ENCODE results near the gene THBS3. TPM values are rescaled to one million over a fixed set of nuclear protein-coding genes. Genes with fewer than 3 reads are reported as not detected.

Gene THBS3
- total RNA-seq, 1 donor from 2014 or later = 7.2 TPM

DNA sequence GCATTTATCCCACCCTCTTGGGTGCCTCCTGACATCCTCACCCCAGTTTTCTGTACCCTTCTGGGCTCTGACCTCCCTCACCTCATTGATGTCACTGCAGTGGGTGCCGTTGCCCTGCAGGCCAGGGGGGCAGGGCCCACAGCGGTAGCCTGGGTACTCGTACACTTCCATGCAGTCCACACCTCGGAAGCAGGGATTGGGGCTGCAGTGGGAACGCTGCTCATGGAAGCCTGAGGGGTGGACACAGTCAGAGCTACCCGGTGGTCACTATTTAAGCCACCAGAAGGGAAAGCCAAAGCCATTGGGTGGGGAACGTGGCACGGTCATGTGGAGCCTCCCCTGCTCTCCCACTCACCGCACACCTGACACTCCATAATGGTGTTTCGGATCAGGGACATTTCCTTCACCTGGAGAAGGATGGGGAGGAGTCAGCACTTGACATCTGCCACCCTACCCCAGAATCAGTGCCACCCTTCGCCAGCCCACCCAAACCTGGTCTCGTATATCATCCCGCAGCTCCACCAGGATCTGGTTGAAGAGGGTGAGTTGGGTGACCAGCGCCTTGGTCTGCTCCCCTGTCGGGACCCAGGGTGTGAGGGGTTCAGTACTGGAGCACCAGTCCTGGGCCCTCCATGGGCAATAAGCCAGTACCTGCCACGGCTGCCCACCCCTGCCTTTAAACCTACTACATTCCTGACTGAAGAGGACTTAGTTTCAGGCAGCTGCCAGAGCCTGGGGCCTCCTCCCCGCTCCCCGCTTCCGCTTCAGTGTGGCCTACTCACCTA, 4.8 kb downstream of the THBS3 start:
- no peaks in the 10 kb centered on the region for H3K27me3 ChIP-seq (ENCODE audit: low read depth)
- intact Hi-C loops (cut with micrococcal nuclease) = no loop called here
- no peak overlapping the region for H3K4me3 ChIP-seq
- peaks cover 14% of the 10 kb centered on the region for H3K4me1 ChIP-seq
- no peaks in the 10 kb centered on the region for H3K36me3 ChIP-seq
- no peak for DNase-seq
- TF ChIP-seq CTCF (IDR thresholded peaks at IDR 0.05; ENCODE audit: borderline replicate concordance) = no peak
- H3K9me3 ChIP-seq (replicated peaks) = no peaks in the 10 kb centered on the region
- no peak overlapping the region for H3K27ac ChIP-seq (replicated peaks)

GRCh38 chr1:155202198-155202597, 5.5 kb downstream of the THBS3 start:
- no peak for DNase-seq
- H3K4me3 ChIP-seq = no peak overlapping the region
- peaks cover 7% of the 10 kb centered on the region for H3K4me1 ChIP-seq
- intact Hi-C loops (cut with micrococcal nuclease) = no loop called here
- no peak overlapping the region for H3K27ac ChIP-seq (replicated peaks)
- TF ChIP-seq CTCF (IDR thresholded peaks at IDR 0.05; ENCODE audit: borderline replicate concordance) = no peak
- H3K9me3 ChIP-seq (replicated peaks) = no peaks in the 10 kb centered on the region
- H3K27me3 ChIP-seq (ENCODE audit: low read depth) = no peaks in the 10 kb centered on the region
- H3K36me3 ChIP-seq = no peaks in the 10 kb centered on the region

DNA sequence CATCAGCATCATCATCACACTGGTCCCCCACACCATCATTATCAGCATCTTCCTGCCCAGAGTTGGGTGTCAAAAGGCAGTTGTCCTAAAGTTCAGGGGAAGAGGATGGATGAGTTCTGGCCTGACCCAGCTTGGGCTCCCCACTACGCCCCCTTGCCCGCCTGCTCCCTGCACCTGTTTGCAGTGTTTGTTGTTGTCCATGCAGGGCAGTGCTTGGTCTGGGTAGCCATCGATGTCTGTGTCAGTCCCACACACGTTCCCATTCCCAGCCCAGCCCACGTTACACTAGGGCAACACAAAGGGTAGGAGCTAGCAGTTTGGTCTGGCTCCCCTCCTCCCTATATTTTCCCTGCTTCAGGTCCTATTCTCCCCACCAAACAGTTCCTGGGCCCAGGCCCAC, 6.8 kb downstream of the THBS3 start:
- H3K9me3 ChIP-seq (replicated peaks) = no peaks in the 10 kb centered on the region
- TF ChIP-seq CTCF (IDR thresholded peaks at IDR 0.05; ENCODE audit: borderline replicate concordance) = no peak
- no peaks in the 10 kb centered on the region for H3K36me3 ChIP-seq
- DNase-seq = no peak
- H3K4me3 ChIP-seq = no peak overlapping the region
- H3K27me3 ChIP-seq (ENCODE audit: low read depth) = no peaks in the 10 kb centered on the region
- intact Hi-C loops (cut with micrococcal nuclease) = no loop called here
- H3K4me1 ChIP-seq = no peaks in the 10 kb centered on the region
- no peak overlapping the region for H3K27ac ChIP-seq (replicated peaks)

GRCh38 chr1:155199792-155200191, 7.9 kb downstream of the THBS3 start:
- H3K4me3 ChIP-seq = no peak overlapping the region
- intact Hi-C loops (cut with micrococcal nuclease) = no loop called here
- TF ChIP-seq CTCF (IDR thresholded peaks at IDR 0.05; ENCODE audit: borderline replicate concordance) = no peak
- DNase-seq = no peak
- H3K36me3 ChIP-seq = no peaks in the 10 kb centered on the region
- H3K9me3 ChIP-seq (replicated peaks) = no peaks in the 10 kb centered on the region
- H3K4me1 ChIP-seq = peaks cover 9% of the 10 kb centered on the region
- H3K27me3 ChIP-seq (ENCODE audit: low read depth) = no peaks in the 10 kb centered on the region
- H3K27ac ChIP-seq (replicated peaks) = no peak overlapping the region

GRCh38 chr1:155198547-155198906, 9.2 kb downstream of the THBS3 start:
- intact Hi-C loops (cut with micrococcal nuclease) = no loop called here
- H3K36me3 ChIP-seq = no peaks in the 10 kb centered on the region
- H3K27me3 ChIP-seq (ENCODE audit: low read depth) = no peaks in the 10 kb centered on the region
- no peak for DNase-seq
- TF ChIP-seq CTCF (IDR thresholded peaks at IDR 0.05; ENCODE audit: borderline replicate concordance) = no peak
- H3K4me1 ChIP-seq = peaks cover 21% of the 10 kb centered on the region
- H3K4me3 ChIP-seq = no peak overlapping the region
- H3K9me3 ChIP-seq (replicated peaks) = no peaks in the 10 kb centered on the region
- no peak overlapping the region for H3K27ac ChIP-seq (replicated peaks)
